Thoracic aorta (tissue), 2 donors: ENCODE results near the gene PIGQ. TPM values are rescaled to one million over a fixed set of nuclear protein-coding genes. Genes with fewer than 3 reads are reported as not detected.

Experiments used
- ATAC-seq: fragments of 150-250 bp; one replicate; pipeline ENCODE4 v1.8.0; 2017; ENCODE audit warnings: low read depth; ENCODE audit not compliant: insufficient number of reproducible peaks, low FRiP score
- DNase-seq: peaks from one replicate; pipeline ENCODE4 v3.0.0-alpha.2; 2020; ENCODE audit warnings: low spot score
- H3K27ac ChIP-seq, 2 donors: fragments of 200-600 bp; sonication (generic); 1 replicate in 1 of 2; 2 replicates in 1 of 2; pipeline ENCODE4 v1.5.1; 2016; ENCODE audit warnings: mild to moderate bottlenecking in 2 of 2, moderate library complexity in 2 of 2
- H3K27me3 ChIP-seq: fragments of 200-600 bp; sonication (generic); replicated peaks from 2 replicates; pipeline ENCODE4 v1.6.0; 2016; ENCODE audit warnings: mild to moderate bottlenecking; ENCODE audit not compliant: insufficient read depth
- H3K36me3 ChIP-seq: fragments of 200-600 bp; sonication (generic); one replicate; pipeline ENCODE4 v1.5.1; 2016
- H3K4me1 ChIP-seq, 2 donors: fragments of 200-600 bp; sonication (generic); 1 replicate in 1 of 2; 2 replicates in 1 of 2; pipeline versions ENCODE4 v1.5.1 to v1.6.0; 2016; ENCODE audit warnings: low read depth in 2 of 2, mild to moderate bottlenecking in 1 of 2; ENCODE audit not compliant: control insufficient read depth in 1 of 2
- H3K4me3 ChIP-seq: fragments of 200-600 bp; sonication (generic); 2 replicates; pipeline ENCODE4 v1.5.1; 2016; ENCODE audit warnings: mild to moderate bottlenecking
- H3K9me3 ChIP-seq: fragments of 200-600 bp; sonication (generic); 2 replicates; pipeline ENCODE4 v1.5.1; 2016
- CTCF ChIP-seq: fragments of 200-600 bp; sonication (generic); IDR thresholded peaks from one replicate; pipeline ENCODE4 v1.5.1; 2019; ENCODE audit warnings: antibody characterized with exemption
- total RNA-seq, 2 donors: library from RNA; depleted of rRNA; stranded (reverse); fragments of >200 nt; gene quantifications; one replicate each; pipeline versions ENCODE4 v1.1.0 to v1.2.3, GENCODE V29; 2016

PIGQ gene
- total RNA-seq, 2 donors from 2014 or later = 54.2 to 80.1 TPM

DNA sequence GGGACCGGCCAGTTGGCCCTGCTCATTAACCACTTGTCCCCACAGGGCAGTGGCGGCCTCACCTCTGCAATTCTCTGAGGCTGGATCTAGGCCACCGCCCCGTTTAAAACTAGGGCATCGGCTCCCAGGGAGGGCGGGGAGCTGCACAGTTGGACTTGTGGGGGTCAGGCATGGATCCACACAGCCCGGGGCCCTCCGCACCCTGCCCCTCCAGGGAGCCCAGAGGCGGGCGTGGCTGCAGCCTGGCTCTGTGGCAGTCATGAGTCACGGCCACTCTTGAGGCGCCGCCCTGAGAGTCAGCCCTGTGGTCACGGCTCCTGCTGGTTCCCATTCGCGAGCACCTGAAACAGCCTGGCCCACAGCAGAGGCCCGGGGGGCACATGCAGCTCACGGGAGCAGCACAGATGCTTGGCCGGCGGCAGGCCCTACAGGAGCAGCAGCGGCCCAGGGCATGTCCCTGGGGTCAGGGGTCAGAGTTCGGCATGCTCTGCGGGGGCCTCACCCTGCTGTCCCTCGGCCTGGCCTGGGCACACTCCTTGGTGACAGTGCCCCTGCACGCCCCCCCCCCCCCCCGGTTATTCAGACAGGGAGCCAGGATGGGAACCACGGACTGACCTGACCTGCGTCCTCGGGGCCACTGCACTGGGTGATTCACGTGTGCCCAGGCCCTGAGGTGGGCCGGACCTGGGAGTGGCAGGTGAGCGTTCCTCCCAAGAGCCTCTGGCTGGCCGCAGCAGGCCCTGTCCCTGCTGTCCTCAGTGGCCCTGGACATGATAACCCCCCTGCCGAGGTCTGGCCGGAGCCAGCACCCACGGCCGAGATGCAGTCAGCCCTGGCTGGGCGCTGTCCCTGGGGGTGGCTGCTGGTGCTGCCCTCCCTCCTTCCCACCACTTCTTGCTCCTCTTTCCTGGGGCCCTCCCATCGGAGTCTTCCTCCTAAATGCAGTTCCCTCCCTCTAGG lies 34.0 kb upstream of the PIGQ start:
- Histone ChIP-seq H3K27me3 (no peaks in the 10 kb centered on the region), H3K36me3 (no peaks in the 10 kb centered on the region), H3K27ac (no peak overlapping the region), H3K4me3 (no peak overlapping the region), H3K4me1 (no peaks in the 10 kb centered on the region), H3K9me3 (no peaks in the 10 kb centered on the region)
- DNase-seq (no peak), ATAC-seq (no peak)
- TF ChIP-seq CTCF = no peak

DNA sequence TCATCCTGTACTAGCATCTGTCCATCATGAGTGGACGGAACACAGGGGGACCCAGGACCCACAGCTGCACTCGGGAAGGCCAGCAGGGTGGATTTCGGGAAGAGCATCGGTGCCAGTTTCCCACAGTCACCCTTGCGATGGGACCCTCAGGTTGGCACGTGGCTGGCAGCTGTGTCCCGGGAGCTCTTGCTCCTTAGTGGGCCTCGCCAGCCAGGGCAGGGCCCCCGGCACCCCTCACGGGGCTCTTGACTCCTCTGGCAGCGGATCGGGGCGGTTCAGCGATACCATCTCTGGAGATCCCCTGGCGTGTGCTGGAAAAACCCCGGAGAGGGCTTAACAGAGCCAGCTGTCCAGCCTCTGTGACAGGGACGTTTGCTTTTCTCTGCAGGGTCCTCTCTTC lies 33.0 kb upstream of the PIGQ start:
- Histone ChIP-seq H3K9me3 (no peaks in the 10 kb centered on the region), H3K36me3 (no peaks in the 10 kb centered on the region), H3K27me3 (no peaks in the 10 kb centered on the region), H3K4me1 (no peaks in the 10 kb centered on the region), H3K27ac (no peak overlapping the region), H3K4me3 (no peak overlapping the region)
- DNase-seq = no peak
- ATAC-seq = no peak
- TF ChIP-seq CTCF = no peak

DNA sequence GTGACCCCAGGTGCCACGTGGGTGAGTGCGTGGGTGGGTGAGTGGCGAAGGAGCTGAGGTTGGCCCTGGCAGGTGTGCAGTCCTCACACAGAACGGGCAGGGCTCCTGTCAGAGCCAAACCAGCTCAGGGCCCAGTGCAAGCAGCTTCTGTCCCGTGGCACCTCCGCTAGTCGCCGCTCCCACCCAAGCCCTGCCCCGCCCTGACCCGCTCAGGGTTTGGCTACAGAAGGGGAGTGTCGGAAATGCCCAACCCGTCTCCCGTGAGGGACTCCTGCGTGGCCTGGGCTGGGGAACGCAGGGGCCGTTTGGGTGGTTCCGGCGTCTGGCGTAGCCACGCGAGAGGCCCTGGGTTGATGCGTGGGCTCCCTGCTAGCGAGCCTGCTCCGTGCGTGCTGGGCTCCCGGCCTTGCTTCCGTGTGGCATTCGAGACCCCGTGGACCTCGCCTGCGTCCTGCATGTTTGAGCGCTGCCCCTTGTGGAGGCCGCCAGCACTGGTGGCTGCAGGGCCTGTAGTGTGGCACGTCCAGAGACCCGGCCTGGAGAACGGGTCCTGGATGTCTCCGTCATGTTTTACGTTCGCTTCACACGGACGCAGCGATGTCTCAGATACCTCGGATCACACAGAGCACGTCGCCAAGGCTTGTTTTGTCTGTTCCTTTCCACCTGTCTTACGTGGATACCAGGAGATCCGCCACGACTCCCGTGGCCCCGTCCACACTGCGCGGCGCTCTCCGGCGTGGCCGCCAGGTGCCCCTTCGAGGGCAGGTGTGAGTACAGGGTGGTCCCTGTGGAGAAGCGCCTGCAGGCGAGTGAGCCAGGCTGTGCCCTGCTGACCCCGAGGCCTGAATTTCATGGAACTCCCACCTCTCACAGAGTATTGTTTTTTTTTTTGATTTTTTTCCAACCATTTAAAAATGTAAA lies 32.1 kb upstream of the PIGQ start:
- no peaks in the 10 kb centered on the region for H3K9me3 ChIP-seq
- H3K4me1 ChIP-seq = no peaks in the 10 kb centered on the region
- no peak overlapping the region for H3K4me3 ChIP-seq
- no peak overlapping the region for H3K27ac ChIP-seq
- ATAC-seq (no peak), DNase-seq (no peak)
- no peak for TF ChIP-seq CTCF
- H3K36me3 ChIP-seq = no peaks in the 10 kb centered on the region
- H3K27me3 ChIP-seq = no peaks in the 10 kb centered on the region

DNA sequence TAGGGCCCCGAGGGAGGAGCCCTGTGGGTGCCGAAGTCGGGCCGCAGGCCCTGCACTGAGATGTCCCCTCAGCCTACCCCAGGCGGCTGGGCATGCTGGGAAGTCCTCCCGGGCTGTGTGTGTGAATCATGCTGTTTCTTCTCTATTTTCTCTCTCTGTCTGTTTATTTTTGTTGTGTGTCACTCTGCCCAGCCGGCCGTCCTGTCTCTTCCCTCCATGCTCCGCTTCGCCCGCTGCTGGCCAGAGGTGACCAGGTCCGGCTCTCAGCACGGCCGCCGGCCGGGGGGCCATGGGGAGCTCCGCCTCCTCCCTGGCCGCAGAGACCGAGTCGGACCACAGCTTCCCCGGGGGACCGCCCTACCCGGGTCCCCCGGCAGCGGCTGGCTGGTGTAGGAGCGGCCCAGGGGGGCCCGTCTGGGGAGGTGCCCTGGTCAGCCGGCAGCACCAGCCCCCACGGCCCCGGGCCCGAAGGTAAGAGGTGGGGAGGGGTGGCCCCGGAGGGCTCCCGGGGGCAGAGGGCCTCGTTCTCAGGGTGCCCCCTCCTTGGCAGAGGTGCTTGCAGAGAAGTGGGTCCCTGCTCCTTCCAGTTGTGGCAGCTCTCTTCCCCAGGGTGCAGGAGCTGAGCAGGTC lies 29.8 kb upstream of the PIGQ start:
- Histone ChIP-seq H3K27ac (no peak overlapping the region), H3K36me3 (no peaks in the 10 kb centered on the region), H3K4me1 (no peaks in the 10 kb centered on the region), H3K4me3 (no peak overlapping the region), H3K9me3 (no peaks in the 10 kb centered on the region), H3K27me3 (no peaks in the 10 kb centered on the region)
- no peak for TF ChIP-seq CTCF
- DNase-seq = no peak
- no peak for ATAC-seq
